ENCODE data around the gene POM121L12. TPM values are rescaled to one million over a fixed set of nuclear protein-coding genes. Genes with fewer than 3 reads are reported as not detected.

POM121L12 gene
- not detected in 2 replicates for total RNA-seq

DNA sequence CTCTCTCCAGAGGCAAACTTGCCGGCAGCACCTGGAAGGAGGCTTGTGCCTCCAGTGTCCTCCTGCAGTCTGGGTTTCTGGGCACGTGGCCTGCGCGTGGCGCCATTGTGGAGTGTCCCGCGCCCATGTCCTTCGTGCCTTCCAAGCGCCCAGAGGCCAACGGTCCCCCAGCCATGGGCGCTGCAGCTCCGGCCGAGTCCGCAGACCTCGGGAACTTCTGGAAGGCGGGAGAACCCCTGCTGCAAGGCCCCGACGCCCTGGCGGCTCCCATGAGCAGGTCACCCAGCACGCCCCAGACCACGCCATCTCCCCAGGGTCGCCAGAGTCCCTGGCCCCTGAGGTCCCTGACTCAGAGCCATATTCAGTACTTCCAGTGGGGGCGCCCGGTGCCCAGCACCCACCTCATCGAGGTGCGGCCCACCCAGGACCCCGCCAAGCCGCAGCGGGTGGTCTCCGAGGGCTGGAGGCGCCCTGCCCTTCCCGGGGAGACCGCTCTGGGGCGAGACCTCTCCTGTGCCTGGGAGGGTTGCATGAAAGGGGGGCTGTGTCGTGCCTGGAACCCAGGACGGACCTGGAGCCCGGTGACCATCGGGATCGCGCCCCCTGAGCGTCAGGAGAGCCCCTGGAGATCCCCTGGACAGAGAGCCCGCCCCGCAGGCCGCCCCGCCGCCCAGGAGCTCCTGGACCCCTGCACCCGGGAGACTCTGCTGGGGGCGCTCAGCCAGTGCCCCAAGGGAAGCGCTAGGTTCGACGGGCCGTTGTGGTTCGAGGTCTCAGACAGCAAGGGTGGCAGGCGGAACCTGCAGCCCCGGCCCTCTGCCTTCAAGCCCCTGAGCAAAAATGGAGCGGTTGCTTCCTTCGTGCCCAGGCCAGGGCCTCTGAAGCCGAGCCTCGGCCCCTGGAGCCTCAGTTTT lies at the start of gene POM121L12:
TSS of gene POM121L12 (plus strand) at position 135 of the 914 bp plus-strand sequence. CDS start at position 174, 39 bp downstream.

Data from bronchus fibroblast of lung (primary cell).